Keratinocyte (primary cell): Measurements from ENCODE around the gene ACYP2. TPM values are rescaled to one million over a fixed set of nuclear protein-coding genes. Genes with fewer than 3 reads are reported as not detected.

Source experiments
- DNase-seq: peaks from one replicate; pipeline ENCODE4 v3.0.0-alpha.2; 2011; ENCODE audit warnings: low read depth, missing footprints, low spot score
- FAIRE-seq: peaks from 2 replicates; lab custom pipeline; 2011; peaks lifted over from hg19 to GRCh38; lab: Jason Lieb, UNC
- H2AFZ ChIP-seq: 2 replicates; pipeline ENCODE4 v1.6.0; 2012; ENCODE audit warnings: low read length, control low read depth, inconsistent platforms; ENCODE audit not compliant: control insufficient read depth
- H3K27ac ChIP-seq: 2 replicates; pipeline ENCODE4 v1.5.1; 2011; ENCODE audit warnings: low read length; ENCODE audit not compliant: control insufficient read depth, insufficient read depth
- H3K27me3 ChIP-seq: 3 replicates; pipeline ENCODE4 v1.6.0; 2011; ENCODE audit warnings: low read length; ENCODE audit not compliant: control insufficient read depth, insufficient read depth; ENCODE audit errors: extremely low read depth
- H3K36me3 ChIP-seq, 2 experiments: 2 replicates in 1 of 2; 3 replicates in 1 of 2; pipeline ENCODE4 v1.5.1; 2011; ENCODE audit warnings: low read length in 2 of 2, mild to moderate bottlenecking in 1 of 2; ENCODE audit not compliant: control insufficient read depth in 2 of 2, insufficient read depth in 2 of 2; ENCODE audit errors: extremely low read depth in 1 of 2
- H3K4me1 ChIP-seq: 3 replicates; pipeline ENCODE4 v1.5.1; 2011; ENCODE audit warnings: low read length; ENCODE audit not compliant: control insufficient read depth, insufficient read depth; ENCODE audit errors: extremely low read depth
- H3K4me2 ChIP-seq: 3 replicates; pipeline ENCODE4 v1.6.0; 2011; ENCODE audit warnings: low read depth, low read length; ENCODE audit not compliant: control insufficient read depth, insufficient read depth; ENCODE audit errors: extremely low read depth
- H3K4me3 ChIP-seq, 3 experiments: fragments of 200-600 bp in 1 of 3; sonication (generic) in 1 of 3; 2 replicates in 2 of 3; 3 replicates in 1 of 3; pipeline ENCODE4 v1.5.1; 2011 to 2016; ENCODE audit warnings: low read length in 3 of 3, mild to moderate bottlenecking in 3 of 3, control low read depth in 2 of 3, inconsistent platforms in 1 of 3, low read depth in 1 of 3, mixed read lengths in 1 of 3, mixed run types in 1 of 3, moderate library complexity in 1 of 3; ENCODE audit not compliant: control insufficient read depth in 2 of 3, insufficient read depth in 2 of 3; ENCODE audit errors: extremely low read depth in 1 of 3
- H3K79me2 ChIP-seq: 2 replicates; pipeline ENCODE4 v1.6.0; 2012; ENCODE audit warnings: low read length; ENCODE audit not compliant: control insufficient read depth, insufficient read depth
- H3K9ac ChIP-seq: 3 replicates; pipeline ENCODE4 v1.6.0; 2011; ENCODE audit warnings: low read length; ENCODE audit not compliant: control insufficient read depth, insufficient read depth; ENCODE audit errors: extremely low read depth
- H3K9me1 ChIP-seq: 3 replicates; pipeline ENCODE4 v1.6.0; 2011; ENCODE audit warnings: low read length; ENCODE audit not compliant: control insufficient read depth, insufficient read depth; ENCODE audit errors: extremely low read depth
- H3K9me3 ChIP-seq: 2 replicates; pipeline ENCODE4 v1.5.1; 2012; ENCODE audit warnings: low read depth, low read length; ENCODE audit not compliant: control insufficient read depth
- H4K20me1 ChIP-seq: 3 replicates; pipeline ENCODE4 v1.6.0; 2011; ENCODE audit warnings: low read length; ENCODE audit not compliant: control insufficient read depth, insufficient read depth; ENCODE audit errors: extremely low read depth
- EZH2 ChIP-seq: IDR thresholded peaks from one replicate; pipeline ENCODE4 v1.6.1; 2012; ENCODE audit warnings: inconsistent platforms, mild to moderate bottlenecking, low read length, moderate library complexity
- dilution Hi-C: fragments of 300-500 bp; cut with MboI; formaldehyde crosslinking; loops from one replicate; pipeline ENCODE4 v1.7.0; 2020; ENCODE audit warnings: low sequenced_read_pairs; ENCODE audit not compliant: extremely low pct_ligation_motif_present
- polyA plus RNA-seq, 5 experiments: library from polyadenylated mRNA; depleted of rRNA in 3 of 5; stranded (reverse) in 3 of 5; stranded (forward) in 1 of 5; unstranded in 1 of 5; fragments of >200 nt; gene quantifications; 1 replicate in 1 of 5; 2 replicates in 3 of 5; 3 replicates in 1 of 5; pipeline versions ENCODE4 v1.2.1 to v1.2.3, GENCODE V29; 2011 to 2012; ENCODE audit warnings: missing spikeins in 2 of 5, low read depth in 1 of 5, low replicate concordance in 1 of 5
- small RNA-seq, 3 experiments: library from RNA; depleted of rRNA; stranded (forward); fragments of <200 nt; gene quantifications; one replicate each; pipeline ENCODE3, GENCODE V24; 2012; ENCODE audit warnings: low read depth in 3 of 3, low replicate concordance in 1 of 3; ENCODE audit not compliant: insufficient read length in 3 of 3
- TF ChIP-seq, protein P1 (sequence below), 3 experiments: IDR thresholded peaks in 1 of 3; conservative IDR thresholded peaks in 1 of 3; optimal IDR thresholded peaks in 1 of 3; 2 replicates in 2 of 3; 3 replicates in 1 of 3; pipeline versions ENCODE3 to v1.5.1; 2011; ENCODE audit warnings: low read length in 3 of 3, mild to moderate bottlenecking in 3 of 3, moderate library complexity in 2 of 3, control low read depth in 1 of 3, inconsistent platforms in 1 of 3; ENCODE audit not compliant: insufficient read depth in 2 of 3; ENCODE audit errors: extremely low read depth in 1 of 3

Gene ACYP2
- polyA plus RNA-seq, 1 donor (not counting 4 experiments of a cell fraction or from before 2014, with no cell fraction given): 8.7 TPM

DNA sequence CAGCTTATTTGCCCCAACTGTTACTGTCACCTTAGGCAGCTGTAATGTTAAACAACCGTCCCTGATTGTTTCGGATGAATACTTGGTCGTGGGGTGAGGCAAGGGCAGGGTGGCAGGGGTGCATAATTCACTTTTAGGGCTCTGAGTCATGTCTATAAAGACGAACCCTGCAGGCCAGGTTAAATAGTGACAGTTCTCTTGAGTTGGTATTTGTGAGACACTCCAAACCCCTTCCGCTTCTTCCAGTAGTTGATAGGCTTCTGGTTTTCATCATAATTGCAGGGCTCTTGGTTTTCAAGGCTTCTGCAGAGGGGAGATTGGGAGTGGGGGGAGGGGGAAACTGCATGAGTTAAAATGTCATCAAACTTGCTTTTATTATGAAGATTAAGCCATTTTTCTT is 237.8 kb downstream of the ACYP2 start:
- no peak for FAIRE-seq
- Histone ChIP-seq H3K4me1 (no peaks in the 10 kb centered on the region), H3K79me2 (no peaks in the 10 kb centered on the region), H3K9ac (no peak overlapping the region), H3K9me3 (no peaks in the 10 kb centered on the region), H3K9me1 (no peaks in the 10 kb centered on the region), H4K20me1 (no peaks in the 10 kb centered on the region), H3K27ac (no peak overlapping the region), H3K4me3 (no peak overlapping the region), H3K36me3 (no peaks in the 10 kb centered on the region), H3K27me3 (no peaks in the 10 kb centered on the region), H2AFZ (no peak overlapping the region), H3K4me2 (no peak overlapping the region)
- DNase-seq: no peak
- TF ChIP-seq, protein P1, sequence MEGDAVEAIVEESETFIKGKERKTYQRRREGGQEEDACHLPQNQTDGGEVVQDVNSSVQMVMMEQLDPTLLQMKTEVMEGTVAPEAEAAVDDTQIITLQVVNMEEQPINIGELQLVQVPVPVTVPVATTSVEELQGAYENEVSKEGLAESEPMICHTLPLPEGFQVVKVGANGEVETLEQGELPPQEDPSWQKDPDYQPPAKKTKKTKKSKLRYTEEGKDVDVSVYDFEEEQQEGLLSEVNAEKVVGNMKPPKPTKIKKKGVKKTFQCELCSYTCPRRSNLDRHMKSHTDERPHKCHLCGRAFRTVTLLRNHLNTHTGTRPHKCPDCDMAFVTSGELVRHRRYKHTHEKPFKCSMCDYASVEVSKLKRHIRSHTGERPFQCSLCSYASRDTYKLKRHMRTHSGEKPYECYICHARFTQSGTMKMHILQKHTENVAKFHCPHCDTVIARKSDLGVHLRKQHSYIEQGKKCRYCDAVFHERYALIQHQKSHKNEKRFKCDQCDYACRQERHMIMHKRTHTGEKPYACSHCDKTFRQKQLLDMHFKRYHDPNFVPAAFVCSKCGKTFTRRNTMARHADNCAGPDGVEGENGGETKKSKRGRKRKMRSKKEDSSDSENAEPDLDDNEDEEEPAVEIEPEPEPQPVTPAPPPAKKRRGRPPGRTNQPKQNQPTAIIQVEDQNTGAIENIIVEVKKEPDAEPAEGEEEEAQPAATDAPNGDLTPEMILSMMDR (optimal IDR thresholded peaks at IDR 0.05 in 1 of 3, IDR thresholded peaks at IDR 0.05 in 1 of 3, conservative IDR thresholded peaks at IDR 0.05 in 1 of 3; ENCODE audit: extremely low read depth in 1 of 3, insufficient read depth in 2 of 3, low read length in 3 of 3): no peak
- TF ChIP-seq EZH2: no peak
- dilution Hi-C loops: no loop called here

Small RNAs within 50 kb of the gene (small RNA-seq; reads per million reads assigned to genes)
- gene RNU7-172P: 0 reads per million in 3 experiments

Other genes starting within 250 kb of the ACYP2 start
- 45.8 to 59.4 TPM (median 46.2 TPM) in 3 replicates for gene PSME4, start 144.6 kb upstream of the ACYP2 start, polyA plus RNA-seq
- gene TSPYL6, start 140.6 kb downstream of the ACYP2 start, polyA plus RNA-seq: not detected in 3 replicates